Measurements from ENCODE around the gene MUCL3. TPM values are rescaled to one million over a fixed set of nuclear protein-coding genes. Genes with fewer than 3 reads are reported as not detected.

The MUCL3 gene
- total and polyA plus RNA-seq, 2 of the 8 experiments (the other 6 are each of a cell fraction or from before 2014, with no cell fraction given) = 0.15 to 0.37 TPM

GRCh38 chr6:30935018-30935417 lies 5.8 kb upstream of the MUCL3 start (continued):
- TF ChIP-seq RBBP5 (IDR thresholded peaks at IDR 0.05; ENCODE audit: borderline replicate concordance, low read depth, low read length) (no peak), ATF2 (IDR thresholded peaks at IDR 0.05; ENCODE audit: low read length) (no peak)

Measured in H1 (cell line).